ENCODE data around the gene ADH1B.

ADH1B gene

DNA sequence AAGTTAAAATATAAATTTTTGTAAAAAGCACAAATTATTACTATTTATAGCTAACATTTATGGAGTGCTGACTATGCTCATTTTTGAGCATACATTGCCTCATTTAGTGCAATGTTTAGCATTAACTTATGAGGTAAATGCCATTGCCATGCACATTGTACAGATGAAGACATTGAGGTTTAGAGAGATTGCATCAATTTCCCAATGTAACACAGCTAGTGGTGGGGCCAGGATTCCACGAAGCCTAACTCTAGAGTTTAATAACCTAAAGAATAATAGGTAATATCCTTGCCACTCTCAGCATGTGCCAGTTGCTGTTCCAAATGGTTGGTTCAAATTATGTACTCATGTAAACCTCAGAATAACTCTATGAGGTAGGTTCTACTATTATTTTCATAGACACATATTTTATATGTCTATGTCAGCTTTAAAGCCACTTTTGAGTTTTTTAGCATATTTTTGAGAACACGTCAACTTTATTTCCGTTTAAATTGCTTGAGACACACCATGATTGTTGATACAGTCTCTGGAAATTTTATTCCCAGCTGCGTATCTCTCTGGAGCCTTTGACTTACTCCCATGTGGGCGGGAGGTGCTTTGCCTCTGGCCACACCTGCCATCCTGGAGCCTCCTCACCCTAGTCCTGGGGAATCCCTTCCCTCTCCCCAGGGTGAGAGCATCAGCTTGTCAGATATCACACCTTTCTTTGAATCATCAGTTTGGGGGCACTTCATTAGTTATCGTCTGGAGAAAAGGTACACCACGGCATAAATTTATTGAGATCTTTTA is 19.6 kb downstream of the ADH1B start:
- H3K27ac ChIP-seq, result no peak overlapping the region
- TF ChIP-seq, protein P1, sequence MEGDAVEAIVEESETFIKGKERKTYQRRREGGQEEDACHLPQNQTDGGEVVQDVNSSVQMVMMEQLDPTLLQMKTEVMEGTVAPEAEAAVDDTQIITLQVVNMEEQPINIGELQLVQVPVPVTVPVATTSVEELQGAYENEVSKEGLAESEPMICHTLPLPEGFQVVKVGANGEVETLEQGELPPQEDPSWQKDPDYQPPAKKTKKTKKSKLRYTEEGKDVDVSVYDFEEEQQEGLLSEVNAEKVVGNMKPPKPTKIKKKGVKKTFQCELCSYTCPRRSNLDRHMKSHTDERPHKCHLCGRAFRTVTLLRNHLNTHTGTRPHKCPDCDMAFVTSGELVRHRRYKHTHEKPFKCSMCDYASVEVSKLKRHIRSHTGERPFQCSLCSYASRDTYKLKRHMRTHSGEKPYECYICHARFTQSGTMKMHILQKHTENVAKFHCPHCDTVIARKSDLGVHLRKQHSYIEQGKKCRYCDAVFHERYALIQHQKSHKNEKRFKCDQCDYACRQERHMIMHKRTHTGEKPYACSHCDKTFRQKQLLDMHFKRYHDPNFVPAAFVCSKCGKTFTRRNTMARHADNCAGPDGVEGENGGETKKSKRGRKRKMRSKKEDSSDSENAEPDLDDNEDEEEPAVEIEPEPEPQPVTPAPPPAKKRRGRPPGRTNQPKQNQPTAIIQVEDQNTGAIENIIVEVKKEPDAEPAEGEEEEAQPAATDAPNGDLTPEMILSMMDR (IDR thresholded peaks at IDR 0.05), result no peak
- TF ChIP-seq ZFX (IDR thresholded peaks at IDR 0.05; ENCODE audit: borderline replicate concordance), result no peak

DNA sequence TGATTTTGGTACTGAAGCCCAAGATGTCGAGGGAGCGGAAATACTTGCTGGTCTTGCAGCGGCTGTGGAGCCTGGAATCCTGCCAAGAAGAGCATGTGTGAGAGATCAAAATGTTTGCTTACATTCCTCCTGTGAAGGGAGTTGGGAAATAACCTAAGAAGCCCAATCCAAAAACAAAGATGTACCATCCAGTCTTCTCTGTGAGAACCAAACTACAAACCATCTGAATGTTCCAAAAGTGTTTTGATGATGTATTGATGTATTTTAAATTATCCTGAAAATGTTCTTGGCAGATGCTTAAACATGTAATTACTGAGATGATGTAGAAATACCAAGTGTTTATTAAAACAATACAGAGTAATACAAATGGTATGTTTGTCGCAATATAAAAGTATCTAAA is 20.3 kb downstream of the ADH1B start:
- TF ChIP-seq ZFX (IDR thresholded peaks at IDR 0.05; ENCODE audit: borderline replicate concordance), result no peak
- no peak overlapping the region for H3K27ac ChIP-seq

DNA sequence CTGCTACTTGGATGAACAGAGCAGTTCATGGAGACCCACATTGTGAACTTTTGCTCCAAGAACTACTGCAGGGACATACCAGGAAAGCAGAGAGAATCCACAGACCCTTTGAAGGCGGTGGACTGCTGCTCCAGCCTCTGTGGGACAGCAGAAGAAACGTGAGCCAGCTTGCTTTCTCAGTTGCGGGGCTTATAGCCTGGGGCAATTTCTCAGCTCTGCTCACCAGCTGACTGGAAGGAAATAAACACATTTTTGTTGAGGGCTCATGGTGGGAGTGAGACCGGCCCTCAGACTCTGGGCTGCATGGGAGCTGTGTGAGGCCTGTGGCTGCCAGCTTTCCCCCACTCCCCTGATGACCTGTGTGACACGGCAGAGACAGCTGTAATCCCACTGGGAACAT is 27.8 kb downstream of the ADH1B start:
- TF ChIP-seq ZFX (IDR thresholded peaks at IDR 0.05; ENCODE audit: borderline replicate concordance), result no peak
- TF ChIP-seq, protein P1 (IDR thresholded peaks at IDR 0.05), result no peak
- H3K27ac ChIP-seq, result no peak overlapping the region

- TF ChIP-seq, protein P1 (IDR thresholded peaks at IDR 0.05), result no peak
- TF ChIP-seq ZFX (IDR thresholded peaks at IDR 0.05; ENCODE audit: borderline replicate concordance), result no peak
- H3K27ac ChIP-seq, result no peak within 1 kb of the TSS
Measured at GRCh38 chr4:99290848-99291786, 30.1 kb downstream of the ADH1B start, which contains the start of gene ADH1A. Gene ADH1A (minus strand): TSS chr4:99290985. CDS start chr4:99290914, 71 bp downstream.

- no peak overlapping the region for H3K27ac ChIP-seq
- TF ChIP-seq, protein P1 (IDR thresholded peaks at IDR 0.05), result no peak
- TF ChIP-seq ZFX (IDR thresholded peaks at IDR 0.05; ENCODE audit: borderline replicate concordance), result no peak
Measured at GRCh38 chr4:99285387-99285786, 35.8 kb downstream of the ADH1B start.

GRCh38 chr4:99282731-99283130 is 38.5 kb downstream of the ADH1B start:
- H3K27ac ChIP-seq, result no peak overlapping the region

GRCh38 chr4:99281261-99281660 is 39.9 kb downstream of the ADH1B start:
- no peak for TF ChIP-seq ZFX (IDR thresholded peaks at IDR 0.05; ENCODE audit: borderline replicate concordance)
- TF ChIP-seq, protein P1 (IDR thresholded peaks at IDR 0.05), result no peak
- H3K27ac ChIP-seq, result no peak overlapping the region

More at GRCh38 chr4:99282731-99283130, 38.5 kb downstream of the ADH1B start:
- TF ChIP-seq, protein P1 (IDR thresholded peaks at IDR 0.05), result no peak
- TF ChIP-seq ZFX (IDR thresholded peaks at IDR 0.05; ENCODE audit: borderline replicate concordance), result no peak
